BJ (cell line): Measurements from ENCODE around the gene ROR1. TPM values are rescaled to one million over a fixed set of nuclear protein-coding genes. Genes with fewer than 3 reads are reported as not detected.

Source experiments
- CTCF ChIA-PET: fragments of 350-600 bp; formaldehyde crosslinking; extraction: SDS; loops from one replicate; lab custom pipeline; 2021; ENCODE audit warnings: antibody characterized with exemption, inconsistent platforms; lab: Yijun Ruan, JAX
- POLR2A ChIA-PET: fragments of 300-600 bp; sonication (Branson Sonifier 250); formaldehyde crosslinking; extraction: SDS; loops from one replicate; lab custom pipeline; 2021; ENCODE audit warnings: antibody characterized with exemption; lab: Charles Lee
- DNase-seq: peaks from one replicate; pipeline ENCODE4 v3.0.0-alpha.2; 2011; ENCODE audit warnings: low read depth
- H3K27me3 ChIP-seq: 2 replicates; pipeline ENCODE4 v1.6.0; 2011; ENCODE audit warnings: low read length; ENCODE audit not compliant: control insufficient read depth, insufficient read depth
- H3K36me3 ChIP-seq: 2 replicates; pipeline ENCODE4 v1.5.1; 2011; ENCODE audit warnings: low read length; ENCODE audit not compliant: control insufficient read depth, insufficient read depth
- H3K4me3 ChIP-seq: 2 replicates; pipeline ENCODE4 v1.5.1; 2011; ENCODE audit warnings: low read depth, mild to moderate bottlenecking, control low read depth, low read length
- CTCF ChIP-seq: IDR thresholded peaks from 2 replicates; pipeline ENCODE4 v1.5.1; 2011; ENCODE audit warnings: low read depth, mild to moderate bottlenecking, control low read depth, inconsistent platforms, low read length, moderate library complexity; ENCODE audit not compliant: insufficient read depth
- polyA plus RNA-seq: library from polyadenylated mRNA; depleted of rRNA; stranded (reverse); fragments of >200 nt; gene quantifications from 2 replicates; pipeline ENCODE4 v1.2.3, GENCODE V29; 2011

ROR1 gene
- polyA plus RNA-seq, 1 experiment, result 4.6 TPM

- ChIA-PET CTCF (interaction anchor here (0.5 kb wide), 1 partner anchor 1931 kb away, joined by 3 read pairs; no protein-coding TSS in a partner anchor), POLR2A (no interaction called here)
- no peak for DNase-seq
- Histone ChIP-seq H3K27me3 (no peaks in the 10 kb centered on the region; the same call in 1 of the 2 replicates), H3K4me3 (no peak overlapping the region), H3K36me3 (no peaks in the 10 kb centered on the region)
- TF ChIP-seq CTCF, result no peak
Measured at GRCh38 chr1:64013395-64013794, 239.6 kb downstream of the ROR1 start.

GRCh38 chr1:64019818-64020217, 246.0 kb downstream of the ROR1 start:
- ChIA-PET POLR2A (no interaction called here), CTCF (no interaction called here)
- Histone ChIP-seq H3K36me3 (no peaks in the 10 kb centered on the region), H3K27me3 (no peaks in the 10 kb centered on the region), H3K4me3 (no peak overlapping the region)
- no peak for TF ChIP-seq CTCF
- no peak for DNase-seq

GRCh38 chr1:64021066-64021465, 247.2 kb downstream of the ROR1 start:
- ChIA-PET CTCF (no interaction called here), POLR2A (no interaction called here)
- Histone ChIP-seq H3K4me3 (no peak overlapping the region), H3K27me3 (no peaks in the 10 kb centered on the region), H3K36me3 (no peaks in the 10 kb centered on the region)
- DNase-seq, result no peak
- no peak for TF ChIP-seq CTCF

DNA sequence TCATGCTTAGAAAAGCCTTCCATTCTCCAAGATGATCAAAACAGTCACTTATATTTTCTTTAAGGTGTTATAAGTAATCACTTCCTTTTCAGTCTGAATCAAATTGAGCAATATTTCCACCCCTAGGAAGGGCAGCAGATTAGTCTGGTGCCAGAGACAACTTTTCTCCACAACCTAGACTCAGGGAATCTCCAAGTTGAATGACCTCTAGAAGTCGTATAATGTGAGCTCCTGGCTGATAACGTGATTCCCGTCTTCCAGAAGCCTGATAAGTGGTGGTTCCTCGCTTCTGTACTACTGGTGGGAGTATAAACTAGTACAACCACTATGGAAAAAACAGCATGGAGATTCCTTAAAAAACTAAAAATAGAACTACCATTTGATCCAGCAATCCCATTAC, 251.2 kb downstream of the ROR1 start:
- TF ChIP-seq CTCF, result no peak
- DNase-seq, result no peak
- ChIA-PET POLR2A (no interaction called here), CTCF (no interaction called here)
- no peak overlapping the region for H3K4me3 ChIP-seq
- H3K27me3 ChIP-seq, result no peaks in the 10 kb centered on the region
- no peaks in the 10 kb centered on the region for H3K36me3 ChIP-seq

DNA sequence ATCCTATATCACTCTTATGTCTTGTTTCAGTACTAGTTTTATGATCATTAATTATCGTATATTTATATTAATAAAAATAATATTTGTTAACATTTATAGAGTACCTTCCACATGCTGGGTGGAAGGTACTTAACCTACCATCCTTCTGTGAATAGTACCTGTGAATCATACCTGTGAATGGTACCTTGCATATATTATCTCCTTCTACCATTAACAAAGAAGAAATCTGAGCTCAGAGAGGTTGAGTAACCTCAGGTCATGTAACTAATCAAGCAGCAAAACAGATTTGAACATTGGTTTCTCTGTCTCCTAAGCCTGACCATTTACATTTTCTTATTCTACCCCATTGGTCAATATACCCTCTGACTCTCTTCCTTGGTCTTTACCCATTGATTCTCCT, 255.2 kb downstream of the ROR1 start:
- no peak for TF ChIP-seq CTCF
- Histone ChIP-seq H3K4me3 (no peak overlapping the region), H3K36me3 (no peaks in the 10 kb centered on the region), H3K27me3 (no peaks in the 10 kb centered on the region)
- ChIA-PET CTCF (no interaction called here), POLR2A (no interaction called here)
- no peak for DNase-seq
